GM21423 (cell line): Measurements from ENCODE around the gene FBXL14.
"Not testable (repeated sequence)": the region's sequence is repeated elsewhere in the genome, so short reads cannot be mapped to it uniquely, and the experiment has no call there.

Experiments
- ATAC-seq: cut with Tn5 transposase; IDR thresholded peaks from one replicate; pipeline ENCODE4 v1.9.1; 2021; ENCODE audit warnings: mild to moderate bottlenecking, moderate library complexity; ENCODE audit not compliant: unreplicated experiment

Gene FBXL14

DNA sequence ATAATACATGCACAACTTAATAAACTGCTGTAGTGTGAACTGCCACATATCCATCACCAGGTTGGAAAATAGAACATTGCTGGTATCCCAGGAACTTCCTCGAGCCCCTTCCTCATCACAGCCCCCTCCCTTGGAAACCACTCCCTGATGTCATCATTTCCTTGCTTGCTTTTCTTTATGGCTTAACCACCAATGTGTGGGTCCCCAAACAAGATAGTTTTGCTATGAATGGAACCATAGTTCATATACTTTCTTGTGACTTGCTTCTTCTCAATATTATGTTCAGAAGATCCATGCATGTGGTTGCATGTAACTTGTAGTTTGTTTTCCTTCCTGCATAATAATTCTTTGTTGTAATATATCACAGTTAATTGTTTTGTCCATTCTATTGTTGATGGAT lies 25.7 kb upstream of the FBXL14 start:
- ATAC-seq = no peak

DNA sequence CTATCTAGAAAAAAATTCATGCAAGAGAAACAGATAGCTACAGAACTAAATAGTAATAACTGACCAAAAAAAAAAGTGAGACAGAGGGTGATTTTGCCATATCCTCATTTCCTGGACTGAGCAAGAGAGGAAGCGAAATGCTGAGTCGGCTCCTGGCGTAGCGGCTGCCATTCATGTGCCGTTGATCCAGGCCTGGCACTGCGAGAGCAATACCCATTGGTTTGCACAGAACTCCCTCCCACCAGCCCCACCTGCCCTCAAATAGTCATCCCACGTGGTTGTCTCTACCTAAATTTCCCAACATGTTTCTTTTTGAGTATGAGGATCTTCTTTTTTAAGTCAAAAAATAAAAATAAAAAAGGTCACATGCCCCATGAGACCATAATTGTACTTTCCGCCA lies 25.2 kb upstream of the FBXL14 start:
- no peak for ATAC-seq

DNA sequence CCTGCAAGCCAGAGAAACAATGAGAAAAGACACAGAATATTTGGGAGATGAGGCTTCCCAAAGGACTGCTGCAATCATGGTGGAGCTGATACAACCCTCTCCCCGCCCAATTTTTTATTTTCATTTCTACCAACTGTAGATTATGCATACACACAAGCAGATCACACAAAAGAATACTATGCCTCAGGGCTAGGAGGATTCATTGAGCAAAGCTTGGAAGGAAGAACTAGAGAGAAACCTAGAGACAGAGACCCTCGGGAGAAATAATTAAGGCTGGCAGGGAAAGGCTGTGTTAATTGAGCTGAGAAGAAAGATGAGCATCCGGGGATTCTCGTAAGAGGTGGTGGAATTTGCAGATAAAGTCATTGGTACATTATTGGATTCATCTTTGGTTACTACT lies 24.8 kb upstream of the FBXL14 start:
- ATAC-seq = no peak

DNA sequence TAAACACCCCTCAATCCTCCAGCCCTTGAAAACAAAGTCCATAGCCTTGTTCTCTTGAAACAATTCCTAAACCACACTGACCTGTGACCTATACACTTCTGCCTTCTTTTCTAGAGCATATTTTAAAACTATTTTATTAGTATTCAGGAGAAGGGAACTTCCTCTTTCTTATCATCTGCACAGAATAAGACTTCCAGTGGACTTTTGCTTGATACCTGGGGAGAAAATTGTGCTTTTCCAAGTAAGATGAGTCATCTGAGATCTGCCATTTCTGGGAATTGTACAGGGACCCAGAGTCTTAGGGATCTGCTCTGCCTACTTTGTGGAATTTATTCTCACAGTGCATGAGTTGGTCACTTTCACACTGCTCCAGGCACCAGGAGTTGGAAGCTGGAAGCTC lies 24.1 kb upstream of the FBXL14 start:
- no peak for ATAC-seq

DNA sequence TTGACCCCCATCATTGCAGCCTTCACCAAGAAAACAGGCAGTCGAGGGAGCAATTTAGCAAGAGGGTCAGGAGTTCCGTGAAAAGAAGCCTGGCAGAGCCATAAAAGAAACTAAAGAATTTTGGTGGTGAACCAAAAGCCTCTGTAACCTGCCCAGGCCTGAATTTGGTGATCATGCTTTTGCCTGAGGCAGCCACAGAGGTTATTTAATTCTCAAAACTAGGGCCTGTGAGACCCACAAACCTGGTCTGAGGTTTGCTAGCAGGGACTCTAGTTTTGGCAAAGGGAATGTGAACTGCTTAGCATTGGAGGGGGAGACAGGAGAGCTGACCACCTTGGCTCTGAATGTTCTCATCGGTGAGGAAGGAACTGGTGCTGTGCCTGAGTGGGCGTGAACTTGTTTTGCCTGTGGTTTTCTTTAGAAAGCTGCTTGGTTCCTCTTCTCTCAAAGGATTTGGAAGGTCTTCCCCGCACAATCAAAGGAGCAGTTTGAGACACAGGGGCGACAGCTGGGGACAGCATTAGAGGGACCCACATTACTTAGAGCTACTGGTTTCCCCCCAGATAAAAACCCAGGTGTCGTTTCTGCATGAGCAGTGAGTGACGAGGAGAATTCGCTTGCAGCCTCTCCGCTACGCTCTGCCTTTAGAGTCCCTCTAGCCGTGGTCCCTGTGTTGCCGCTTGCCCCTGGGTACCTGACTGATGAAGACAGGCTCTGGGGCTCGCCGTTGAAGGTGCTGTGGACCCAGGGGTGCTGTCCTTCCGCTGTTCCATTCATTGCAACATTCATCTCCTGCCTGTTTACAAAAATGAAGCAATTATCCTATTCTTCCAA lies 22.1 kb upstream of the FBXL14 start:
- ATAC-seq = no peak

DNA sequence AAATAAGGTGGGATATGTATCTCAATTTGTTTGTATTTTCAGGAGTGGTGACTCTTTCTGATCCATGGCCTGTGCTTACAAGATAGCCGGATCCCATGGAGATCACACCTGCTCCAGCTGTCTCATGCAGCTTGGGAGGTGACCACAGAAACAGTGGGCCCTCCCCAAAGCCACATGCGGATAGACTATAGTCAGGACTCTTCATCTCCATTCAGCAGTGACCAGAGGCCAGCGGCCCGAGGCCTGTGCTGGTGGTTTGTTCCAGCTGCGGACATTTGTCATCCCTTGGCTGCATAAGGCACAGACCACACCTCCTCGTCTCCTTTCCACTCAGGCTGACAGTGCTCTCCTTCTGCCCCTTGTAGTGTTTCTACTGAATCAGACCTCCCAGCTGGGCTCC lies 20.0 kb upstream of the FBXL14 start:
- ATAC-seq = no peak

DNA sequence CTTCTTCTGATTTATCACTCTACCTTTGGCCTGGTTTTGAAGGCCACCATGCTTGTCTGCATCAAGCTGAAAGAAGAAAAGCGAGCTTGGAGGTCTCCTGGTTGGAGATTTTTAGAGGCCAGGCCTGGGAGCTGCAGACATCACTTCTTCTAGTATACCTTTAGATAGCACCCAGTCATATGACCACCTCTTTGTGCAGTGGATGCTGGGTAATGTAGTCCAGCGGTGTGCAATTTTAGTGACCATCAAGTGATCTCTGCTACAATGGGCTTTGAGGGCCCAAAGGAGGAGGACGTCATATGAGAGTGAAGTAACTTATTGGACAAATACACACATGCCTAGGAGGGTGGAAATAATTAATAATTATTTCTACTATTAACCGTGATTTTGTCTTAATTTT lies 19.5 kb upstream of the FBXL14 start:
- ATAC-seq = no peak

DNA sequence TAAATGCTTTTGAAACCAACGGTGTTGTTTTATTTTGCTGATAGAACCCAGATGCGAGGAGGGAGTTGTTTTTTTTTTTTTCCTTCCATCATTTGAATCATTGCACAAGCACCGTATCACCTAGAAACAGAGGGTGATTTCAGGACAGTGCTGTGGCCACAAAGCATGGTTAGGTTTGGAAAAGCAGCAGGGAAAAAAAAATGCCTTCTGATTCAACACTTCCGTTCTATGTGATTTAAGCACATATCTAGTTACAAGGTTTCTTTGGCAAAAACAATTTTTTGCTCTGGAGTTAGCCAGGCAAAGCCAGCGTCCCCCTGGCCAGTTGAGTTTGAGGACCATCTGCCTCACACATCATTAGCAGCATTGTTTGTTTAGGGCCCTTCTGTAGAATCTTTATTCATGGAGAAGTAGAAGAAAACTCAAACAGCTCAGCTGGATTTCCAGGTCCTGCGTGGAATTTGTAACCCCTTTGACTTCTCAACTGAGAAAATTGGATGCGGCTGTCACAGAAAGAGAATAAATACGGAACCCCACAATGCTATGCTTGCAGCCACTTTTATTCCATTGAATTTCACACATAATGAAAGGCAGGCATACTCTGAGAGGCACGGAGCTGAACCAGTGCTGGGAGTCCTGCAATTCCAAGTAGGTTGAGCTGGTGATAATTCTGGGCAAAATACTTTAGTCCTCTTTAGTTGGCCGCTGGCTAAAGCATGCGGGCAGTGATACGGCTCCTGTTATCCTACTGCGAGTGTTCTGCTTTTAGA lies 17.6 kb upstream of the FBXL14 start:
- ATAC-seq = no peak

DNA sequence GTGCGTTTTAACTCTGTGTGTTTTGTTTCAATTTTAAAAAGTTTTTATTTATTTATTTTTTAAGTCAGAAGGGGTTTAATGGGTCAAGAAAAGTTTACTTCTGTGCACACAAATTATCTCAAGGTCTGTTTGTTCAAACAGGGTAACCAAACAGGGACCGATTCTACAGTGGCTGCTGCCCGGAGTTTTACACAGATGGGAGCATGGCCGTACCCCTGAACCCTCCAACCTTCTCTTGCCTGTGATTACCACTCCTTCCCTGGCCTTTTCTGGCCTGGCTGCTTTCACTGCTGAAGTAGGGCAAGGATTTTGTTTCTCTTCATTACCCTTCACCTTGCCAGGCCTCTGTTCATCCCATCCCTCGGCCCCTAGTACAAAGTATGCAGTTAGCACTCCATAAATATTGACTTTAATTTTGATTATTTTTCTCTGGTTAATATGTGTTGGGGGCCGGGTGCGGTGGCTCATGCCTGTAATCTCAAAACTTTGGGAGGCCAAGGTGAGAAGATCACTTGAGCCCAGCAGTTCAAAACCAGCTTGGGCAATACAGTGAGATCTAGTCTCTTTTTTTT lies 15.8 kb upstream of the FBXL14 start:
- ATAC-seq = no peak

DNA sequence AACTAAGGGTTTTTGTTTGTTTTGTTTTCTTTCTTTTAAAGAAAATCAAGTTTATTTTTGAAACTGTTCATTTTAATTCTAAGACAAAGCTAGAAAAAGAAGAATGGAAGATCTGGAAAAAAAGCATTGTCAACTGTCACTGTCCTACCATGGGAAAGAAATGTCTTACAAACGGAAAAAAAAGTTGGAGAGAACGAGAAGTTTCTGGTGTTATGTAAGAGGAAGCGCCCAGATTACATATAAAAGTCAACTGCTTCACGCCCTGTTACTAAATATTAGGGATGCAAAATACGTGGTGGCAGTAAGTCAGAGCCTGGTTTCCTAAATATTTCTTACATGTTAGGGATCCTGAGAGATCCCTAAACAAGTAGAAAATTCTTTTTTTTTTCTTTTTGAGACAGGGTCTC lies 14.3 kb upstream of the FBXL14 start:
- ATAC-seq = no peak

DNA sequence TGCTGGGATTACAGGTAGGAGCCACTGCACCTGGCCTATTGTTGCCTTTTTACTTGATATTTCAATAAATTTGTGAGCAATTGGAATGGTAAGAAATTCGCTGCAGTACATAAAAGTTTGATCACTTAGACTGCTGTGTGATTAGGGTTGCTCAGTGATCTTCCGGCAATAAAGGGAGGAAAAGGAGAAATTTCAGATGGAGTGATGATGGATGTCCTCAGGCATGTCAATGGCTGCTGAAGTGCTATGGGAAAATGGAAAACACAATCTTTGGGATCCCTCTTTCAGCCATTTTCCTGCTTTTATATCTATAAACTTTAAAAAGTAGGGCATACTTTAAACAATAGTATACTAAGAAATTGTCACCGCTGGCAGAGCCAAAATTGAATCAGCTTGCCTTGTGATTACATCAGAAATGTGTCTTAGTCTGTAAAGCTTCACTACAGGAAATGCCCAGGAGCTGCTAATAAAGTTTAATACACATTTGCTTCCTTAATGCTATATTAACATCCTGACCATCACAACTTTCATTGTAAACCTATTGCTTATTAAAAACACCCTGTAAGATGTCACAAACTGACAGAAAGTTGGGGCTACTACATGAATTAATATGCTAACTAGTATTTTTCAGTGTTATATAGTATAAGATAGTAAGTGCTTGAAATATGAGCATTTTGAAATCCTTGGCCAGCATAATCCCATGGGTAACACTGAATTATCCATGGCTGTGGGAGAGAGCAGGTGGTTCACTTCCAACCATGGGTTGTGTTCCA lies 13.7 kb upstream of the FBXL14 start:
- ATAC-seq = no peak

DNA sequence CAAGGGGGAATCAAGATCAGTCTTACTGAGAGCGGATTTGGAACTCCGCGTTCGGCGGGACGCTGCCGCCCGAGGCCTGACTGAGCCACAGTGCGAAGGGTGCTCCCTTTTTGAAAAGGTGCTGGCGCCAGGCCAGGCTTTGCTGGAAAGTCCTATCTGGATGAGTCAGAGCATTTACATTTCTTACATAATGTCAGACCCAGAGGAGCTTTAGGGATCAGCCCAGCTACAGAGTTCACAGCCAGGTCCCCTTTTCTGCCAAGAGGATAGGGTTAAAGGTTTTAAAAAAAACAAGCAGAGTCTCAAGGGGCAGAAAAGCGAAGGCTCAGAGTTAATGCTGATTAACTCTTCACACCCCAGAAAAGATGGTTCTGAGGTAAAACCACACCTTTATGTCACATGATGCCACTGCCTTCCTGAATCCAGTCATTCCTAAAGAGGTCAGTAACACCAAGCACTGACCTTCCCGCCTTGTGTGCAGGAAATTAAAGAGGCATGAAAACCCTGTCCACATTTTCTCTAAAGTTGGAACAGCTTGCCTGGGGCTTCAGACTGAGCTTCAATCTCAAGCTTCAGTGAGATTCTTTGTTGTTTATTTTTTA lies 11.7 kb upstream of the FBXL14 start:
- peak; percentile 50 for ATAC-seq

DNA sequence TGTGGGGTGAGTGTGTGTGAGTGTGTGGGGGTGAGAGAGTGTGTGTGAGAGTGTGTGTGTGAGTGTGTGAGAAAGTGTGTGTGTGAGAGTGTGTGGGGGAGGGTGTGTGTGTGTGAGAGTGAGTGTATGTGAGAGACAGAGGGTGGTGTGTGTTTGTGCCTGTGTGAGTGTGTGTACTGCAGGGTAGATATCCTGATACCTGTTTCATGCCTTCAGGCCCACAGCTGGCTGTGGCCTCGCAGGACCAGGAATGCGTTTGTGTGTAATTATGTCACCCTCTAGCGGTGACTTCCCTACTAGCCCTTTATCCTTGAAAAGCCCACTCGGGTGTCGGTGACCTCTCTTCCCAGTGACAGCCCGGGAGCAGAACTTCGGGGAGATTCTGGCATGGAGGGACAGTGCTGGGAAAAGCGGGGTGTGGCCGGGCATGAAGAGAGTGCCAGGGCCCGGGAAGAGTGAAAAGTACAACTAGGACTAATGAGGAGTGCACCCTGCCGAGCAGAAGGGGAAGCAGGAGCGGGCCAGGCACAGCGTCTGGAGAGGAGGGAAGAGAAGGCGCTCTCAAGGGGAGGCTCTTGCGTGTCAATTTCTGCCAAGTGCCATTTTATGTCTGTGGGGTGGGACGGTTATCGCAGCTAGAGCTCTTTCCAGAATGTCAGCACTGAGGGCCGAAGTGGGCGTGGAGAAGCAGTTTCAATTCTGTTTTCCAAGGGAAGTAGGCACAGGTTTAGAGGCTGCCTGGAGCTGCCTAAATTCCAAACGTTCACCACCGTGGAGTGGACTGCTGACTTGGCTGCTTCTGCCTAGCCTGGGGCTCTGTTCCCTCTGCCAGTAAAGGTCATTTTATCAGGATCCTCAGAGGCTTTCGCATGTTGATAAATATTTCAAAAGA lies 11.0 kb upstream of the FBXL14 start:
- ATAC-seq = peak; percentile 38

DNA sequence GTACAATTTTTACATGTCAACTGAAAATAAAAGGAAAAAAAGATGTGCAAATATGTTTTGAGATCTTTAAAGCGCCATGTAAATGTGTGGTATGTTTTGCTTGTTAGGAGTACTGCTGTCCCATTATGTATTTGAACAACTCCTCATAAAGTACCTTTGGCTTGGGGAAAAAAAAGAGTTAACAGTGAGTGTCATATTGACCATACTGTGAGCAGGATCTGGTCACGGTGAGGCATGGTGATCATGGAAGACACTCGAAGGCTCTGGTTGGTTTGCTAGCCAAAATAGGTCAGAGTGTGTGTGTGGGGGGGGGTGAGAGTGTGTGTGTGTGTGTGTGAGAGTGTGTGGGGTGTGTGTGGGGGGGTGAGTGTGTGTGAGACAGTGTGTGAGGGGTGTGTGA lies 10.1 kb upstream of the FBXL14 start:
- ATAC-seq = no peak

DNA sequence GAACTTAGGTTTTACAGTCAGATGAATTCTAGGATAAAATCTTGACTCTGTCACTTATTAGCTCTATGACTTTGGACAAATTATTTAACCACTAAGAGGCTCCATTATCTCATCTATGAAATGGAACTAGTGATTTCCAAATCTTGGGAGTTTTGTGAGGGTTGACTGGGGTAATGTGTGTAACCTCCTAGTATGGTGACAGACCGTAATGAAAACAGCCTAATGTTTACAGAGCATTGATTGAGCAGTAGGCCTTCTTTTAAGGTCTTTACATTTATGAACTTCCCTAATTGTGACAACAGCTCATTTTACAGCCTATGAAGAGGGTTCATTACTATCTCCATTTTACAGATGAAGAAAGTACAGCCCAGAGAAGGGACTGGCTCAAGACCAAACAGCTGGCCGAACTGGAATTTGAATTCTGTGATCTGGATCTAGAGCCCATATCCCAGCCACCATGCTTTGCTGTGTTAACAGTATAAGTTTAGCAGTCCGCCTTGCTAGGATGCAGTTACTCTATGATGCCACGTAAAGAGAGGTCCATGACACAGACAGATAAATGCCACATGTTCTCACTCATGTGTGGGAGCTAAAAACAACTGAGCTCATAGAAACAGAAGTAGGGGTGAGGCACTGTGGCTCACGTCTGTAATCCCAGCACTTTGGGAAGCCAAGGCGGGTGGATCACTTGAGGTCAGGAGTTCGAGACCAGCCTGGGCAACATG lies 9.1 kb upstream of the FBXL14 start:
- no peak for ATAC-seq

DNA sequence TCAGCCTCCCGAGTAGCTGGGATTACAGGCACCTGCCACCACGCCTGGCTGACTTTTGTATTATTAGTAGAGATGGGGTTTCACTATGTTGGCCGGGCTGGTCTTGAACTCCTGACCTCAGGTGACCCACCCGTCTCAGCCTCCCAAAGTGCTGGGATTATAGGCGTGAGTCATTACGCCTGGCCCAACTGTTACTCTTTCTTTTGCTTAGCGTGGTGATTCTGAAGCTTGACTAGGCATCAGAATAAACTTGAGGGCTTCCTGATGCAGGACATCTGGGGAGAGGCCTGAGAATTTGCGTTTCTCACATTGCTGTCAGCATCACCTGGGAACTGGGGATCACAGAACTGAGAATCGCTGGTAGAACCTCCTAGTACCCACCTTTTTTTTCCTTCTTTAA lies 8.3 kb upstream of the FBXL14 start:
- not testable (repeated sequence) for ATAC-seq

DNA sequence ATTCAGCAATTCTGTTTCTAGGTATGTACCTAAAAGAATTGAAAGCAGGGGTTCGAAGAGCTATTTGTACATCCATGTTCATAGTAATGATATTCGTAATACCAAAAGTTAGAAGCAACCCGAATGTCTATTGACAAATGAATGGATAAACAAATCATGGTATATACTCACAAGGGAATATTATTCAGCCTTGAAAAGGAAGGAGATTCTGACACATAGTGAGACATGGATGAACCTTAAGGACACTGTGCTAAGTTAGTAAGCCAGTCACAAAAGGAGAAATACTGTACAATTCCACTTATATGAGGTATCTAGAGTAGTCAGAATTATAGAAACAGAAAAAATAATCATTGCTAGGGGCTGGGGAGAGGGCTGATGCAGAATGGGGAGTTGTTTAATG lies 4.4 kb upstream of the FBXL14 start:
- ATAC-seq = no peak

DNA sequence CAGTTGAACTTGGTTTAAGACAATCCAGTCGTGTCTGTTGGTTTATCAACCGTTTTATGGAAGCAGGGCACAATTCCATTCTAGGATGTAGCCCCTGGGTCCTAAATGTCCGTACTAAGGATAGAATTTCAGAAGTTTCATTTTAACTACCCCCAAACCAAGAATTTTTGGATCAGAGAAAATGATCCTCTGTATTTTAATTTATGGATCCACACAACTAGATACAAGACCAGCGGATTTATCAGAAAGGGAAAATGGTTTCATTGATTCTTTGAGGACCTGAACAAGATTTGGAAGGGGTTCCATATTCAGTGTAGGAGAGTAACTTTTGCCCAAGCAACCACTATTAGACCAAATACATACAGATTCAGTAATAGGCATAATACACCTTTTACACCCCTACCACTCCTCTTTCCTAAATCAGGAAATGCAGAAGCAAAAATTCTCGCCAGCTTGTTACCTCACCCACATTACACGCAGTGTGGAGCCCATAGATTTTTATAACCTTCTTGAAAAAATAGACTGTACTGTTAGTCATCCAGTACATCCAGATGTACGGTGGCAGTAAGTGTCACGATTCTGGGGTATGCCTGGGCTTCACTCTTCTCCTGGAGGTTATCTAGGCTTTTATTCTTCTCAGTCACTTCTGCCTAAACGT lies 1.4 kb upstream of the FBXL14 start:
- ATAC-seq = no peak
